ENCODE results near the gene FAM200C.

GRCh38 chr5:160438316-160439204 lies 38.7 kb upstream of the FAM200C start:
- TF ChIP-seq, protein P1, sequence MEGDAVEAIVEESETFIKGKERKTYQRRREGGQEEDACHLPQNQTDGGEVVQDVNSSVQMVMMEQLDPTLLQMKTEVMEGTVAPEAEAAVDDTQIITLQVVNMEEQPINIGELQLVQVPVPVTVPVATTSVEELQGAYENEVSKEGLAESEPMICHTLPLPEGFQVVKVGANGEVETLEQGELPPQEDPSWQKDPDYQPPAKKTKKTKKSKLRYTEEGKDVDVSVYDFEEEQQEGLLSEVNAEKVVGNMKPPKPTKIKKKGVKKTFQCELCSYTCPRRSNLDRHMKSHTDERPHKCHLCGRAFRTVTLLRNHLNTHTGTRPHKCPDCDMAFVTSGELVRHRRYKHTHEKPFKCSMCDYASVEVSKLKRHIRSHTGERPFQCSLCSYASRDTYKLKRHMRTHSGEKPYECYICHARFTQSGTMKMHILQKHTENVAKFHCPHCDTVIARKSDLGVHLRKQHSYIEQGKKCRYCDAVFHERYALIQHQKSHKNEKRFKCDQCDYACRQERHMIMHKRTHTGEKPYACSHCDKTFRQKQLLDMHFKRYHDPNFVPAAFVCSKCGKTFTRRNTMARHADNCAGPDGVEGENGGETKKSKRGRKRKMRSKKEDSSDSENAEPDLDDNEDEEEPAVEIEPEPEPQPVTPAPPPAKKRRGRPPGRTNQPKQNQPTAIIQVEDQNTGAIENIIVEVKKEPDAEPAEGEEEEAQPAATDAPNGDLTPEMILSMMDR (conservative IDR thresholded peaks at IDR 0.05 in 1 of 2, IDR thresholded peaks at IDR 0.05 in 1 of 2; ENCODE audit: extremely low read depth in 1 of 2, insufficient read depth in 1 of 2, low read depth in 1 of 2, low read length in 2 of 2) = peak; percentile 94 to 97
- TF ChIP-seq EZH2 (IDR thresholded peaks at IDR 0.05; ENCODE audit: borderline replicate concordance, low read length) = no peak
